HUES6 (cell line): ENCODE data around the gene PTPRD.

Source experiments
- H3K27ac ChIP-seq: 2 replicates; pipeline ENCODE4 v1.7.0; 2013; ENCODE audit warnings: low read depth, mild to moderate bottlenecking, low read length, inconsistent platforms
- H3K27me3 ChIP-seq: 2 replicates; pipeline ENCODE4 v1.6.1; 2013; ENCODE audit warnings: low read length; ENCODE audit not compliant: control insufficient read depth, insufficient read depth
- H3K36me3 ChIP-seq: 2 replicates; pipeline ENCODE4 v1.6.1; 2013; ENCODE audit warnings: low read length; ENCODE audit not compliant: control insufficient read depth, insufficient read depth
- H3K4me1 ChIP-seq: 2 replicates; pipeline ENCODE4 v1.6.1; 2013; ENCODE audit warnings: low read length; ENCODE audit not compliant: control insufficient read depth, insufficient read depth
- H3K4me3 ChIP-seq: 2 replicates; pipeline ENCODE4 v1.5.1; 2013; ENCODE audit warnings: low read depth, low read length
- H3K9ac ChIP-seq: one replicate; pipeline ENCODE4 v1.6.1; 2013; ENCODE audit warnings: mild to moderate bottlenecking, low read length
- H3K9me3 ChIP-seq: 2 replicates; pipeline ENCODE4 v1.6.1; 2013; ENCODE audit warnings: low read depth, low read length; ENCODE audit not compliant: control insufficient read depth, insufficient read depth

The PTPRD gene

DNA sequence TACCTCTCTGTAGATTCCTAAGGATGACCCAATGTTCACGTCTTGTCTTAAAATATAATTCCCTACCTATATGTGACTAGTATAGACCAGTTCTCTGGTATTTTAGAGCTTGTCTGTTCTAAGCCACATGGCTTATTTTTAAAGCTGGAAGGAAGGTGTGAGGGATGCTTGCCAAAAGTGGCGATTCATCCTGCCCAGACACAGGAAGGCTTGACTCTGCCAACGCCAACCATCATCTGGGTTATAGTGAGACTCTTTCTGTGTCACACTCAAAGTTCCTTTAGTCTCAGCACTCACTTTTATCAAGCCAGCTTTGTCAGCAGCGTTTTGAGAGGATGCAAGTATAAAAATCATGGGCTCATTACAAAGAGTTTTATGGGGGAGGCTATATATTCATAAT lies 500.0 kb downstream of the PTPRD start:
- Histone ChIP-seq H3K4me1 (no peaks in the 10 kb centered on the region), H3K27ac (no peak overlapping the region), H3K9ac (no peak overlapping the region), H3K4me3 (no peak overlapping the region), H3K36me3 (no peaks in the 10 kb centered on the region), H3K9me3 (no peaks in the 10 kb centered on the region), H3K27me3 (no peaks in the 10 kb centered on the region)

- Histone ChIP-seq H3K27me3 (no peaks in the 10 kb centered on the region), H3K27ac (no peak overlapping the region), H3K9ac (no peak overlapping the region), H3K4me1 (no peaks in the 10 kb centered on the region), H3K9me3 (no peaks in the 10 kb centered on the region), H3K4me3 (no peak overlapping the region), H3K36me3 (no peaks in the 10 kb centered on the region)
Observed at GRCh38 chr9:10112070-10112469, 500.7 kb downstream of the PTPRD start.

DNA sequence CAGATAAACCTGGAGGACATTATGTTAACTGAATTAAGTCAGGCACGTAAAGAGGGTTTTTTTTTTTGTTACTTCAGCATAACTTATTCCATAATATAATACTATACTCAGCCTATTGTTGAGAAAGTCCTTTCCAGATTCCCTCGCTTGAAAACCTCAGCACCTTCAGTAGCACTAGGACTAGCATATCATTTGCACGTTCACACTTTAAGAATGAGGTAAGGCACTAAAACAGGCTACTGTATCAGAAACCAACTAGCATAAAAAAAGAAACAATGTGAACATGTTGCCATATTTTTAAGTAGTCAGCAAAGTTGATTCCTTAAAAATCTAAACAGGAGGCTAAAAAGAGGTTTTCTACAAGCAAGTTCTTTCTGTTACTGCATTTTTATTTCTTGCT lies 504.0 kb downstream of the PTPRD start:
- Histone ChIP-seq H3K9me3 (no peaks in the 10 kb centered on the region), H3K9ac (no peak overlapping the region), H3K27me3 (no peaks in the 10 kb centered on the region), H3K4me1 (no peaks in the 10 kb centered on the region), H3K4me3 (no peak overlapping the region), H3K36me3 (no peaks in the 10 kb centered on the region), H3K27ac (no peak overlapping the region)

- no peaks in the 10 kb centered on the region for H3K9me3 ChIP-seq
- H3K4me3 ChIP-seq, result no peak overlapping the region
- H3K36me3 ChIP-seq, result no peaks in the 10 kb centered on the region
- H3K27me3 ChIP-seq, result no peaks in the 10 kb centered on the region
- H3K4me1 ChIP-seq, result no peaks in the 10 kb centered on the region
- no peak overlapping the region for H3K27ac ChIP-seq
- H3K9ac ChIP-seq, result no peak overlapping the region
Observed at GRCh38 chr9:10104774-10105173, 508.0 kb downstream of the PTPRD start.

DNA sequence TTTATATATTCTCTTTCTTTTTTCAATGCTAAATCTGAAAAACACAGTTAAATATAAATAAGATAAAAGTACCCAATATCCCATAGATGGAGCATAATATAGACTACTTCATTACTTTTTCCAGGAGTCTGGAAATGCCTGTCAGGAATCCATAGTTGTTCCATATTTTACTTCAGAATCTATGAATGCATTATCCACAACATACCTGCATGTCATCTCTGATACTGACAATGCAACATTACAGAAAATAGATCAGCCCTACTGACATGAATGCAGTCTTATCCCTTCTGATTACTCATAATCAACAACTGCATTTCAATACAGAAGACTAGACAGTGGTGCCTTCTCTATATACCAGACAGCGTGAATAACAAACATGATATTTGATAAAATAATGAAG lies 517.6 kb downstream of the PTPRD start:
- no peaks in the 10 kb centered on the region for H3K27me3 ChIP-seq
- H3K9me3 ChIP-seq, result no peaks in the 10 kb centered on the region
- H3K4me1 ChIP-seq, result no peaks in the 10 kb centered on the region
- no peak overlapping the region for H3K27ac ChIP-seq
- no peak overlapping the region for H3K4me3 ChIP-seq
- no peaks in the 10 kb centered on the region for H3K36me3 ChIP-seq
- H3K9ac ChIP-seq, result no peak overlapping the region

DNA sequence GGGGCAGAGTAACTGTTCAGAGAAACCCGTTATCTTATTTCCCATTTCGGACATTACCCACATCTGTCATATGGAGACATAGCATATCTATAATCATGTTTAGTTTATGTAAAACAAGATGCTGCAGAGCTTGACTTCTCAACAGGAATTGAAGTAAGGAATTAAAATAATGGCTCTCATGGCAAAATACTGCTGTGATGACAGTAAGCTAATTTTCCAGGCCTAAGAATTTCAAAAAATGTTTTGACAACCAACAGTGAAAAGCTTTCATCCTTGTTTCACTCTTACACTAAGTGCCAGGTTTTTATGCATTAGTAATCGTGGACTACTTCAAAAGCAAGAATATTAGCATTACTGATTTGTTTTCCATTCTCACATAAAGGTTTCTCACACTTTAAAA lies 518.2 kb downstream of the PTPRD start:
- Histone ChIP-seq H3K9me3 (no peaks in the 10 kb centered on the region), H3K4me3 (no peak overlapping the region), H3K4me1 (no peaks in the 10 kb centered on the region)

DNA sequence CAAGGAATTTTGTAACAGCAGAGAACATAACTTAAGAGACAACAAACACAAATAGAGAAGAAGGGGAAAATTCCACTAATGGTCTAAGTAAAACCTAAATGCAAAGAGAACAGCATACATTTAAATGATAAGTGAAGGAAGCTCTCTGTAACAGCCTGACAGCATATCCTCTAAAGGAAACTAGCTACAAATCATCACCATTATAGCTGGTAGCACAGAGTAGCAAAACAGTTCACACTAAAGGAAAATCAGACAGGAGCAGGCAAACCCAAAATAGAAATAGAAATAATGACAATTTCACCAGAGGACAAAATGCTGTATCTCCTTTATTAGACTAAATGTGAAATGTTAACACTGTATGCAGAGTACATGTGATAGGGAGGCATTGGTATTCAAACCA lies 532.8 kb downstream of the PTPRD start:
- Histone ChIP-seq H3K4me1 (peaks cover 17% of the 10 kb centered on the region), H3K4me3 (no peak overlapping the region), H3K36me3 (no peaks in the 10 kb centered on the region), H3K27me3 (no peaks in the 10 kb centered on the region), H3K27ac (no peak overlapping the region), H3K9ac (no peak overlapping the region), H3K9me3 (no peaks in the 10 kb centered on the region)

More for the DNA sequence above, 518.2 kb downstream of the PTPRD start:
- no peak overlapping the region for H3K27ac ChIP-seq
- H3K9ac ChIP-seq, result no peak overlapping the region
- no peaks in the 10 kb centered on the region for H3K27me3 ChIP-seq
- H3K36me3 ChIP-seq, result no peaks in the 10 kb centered on the region

DNA sequence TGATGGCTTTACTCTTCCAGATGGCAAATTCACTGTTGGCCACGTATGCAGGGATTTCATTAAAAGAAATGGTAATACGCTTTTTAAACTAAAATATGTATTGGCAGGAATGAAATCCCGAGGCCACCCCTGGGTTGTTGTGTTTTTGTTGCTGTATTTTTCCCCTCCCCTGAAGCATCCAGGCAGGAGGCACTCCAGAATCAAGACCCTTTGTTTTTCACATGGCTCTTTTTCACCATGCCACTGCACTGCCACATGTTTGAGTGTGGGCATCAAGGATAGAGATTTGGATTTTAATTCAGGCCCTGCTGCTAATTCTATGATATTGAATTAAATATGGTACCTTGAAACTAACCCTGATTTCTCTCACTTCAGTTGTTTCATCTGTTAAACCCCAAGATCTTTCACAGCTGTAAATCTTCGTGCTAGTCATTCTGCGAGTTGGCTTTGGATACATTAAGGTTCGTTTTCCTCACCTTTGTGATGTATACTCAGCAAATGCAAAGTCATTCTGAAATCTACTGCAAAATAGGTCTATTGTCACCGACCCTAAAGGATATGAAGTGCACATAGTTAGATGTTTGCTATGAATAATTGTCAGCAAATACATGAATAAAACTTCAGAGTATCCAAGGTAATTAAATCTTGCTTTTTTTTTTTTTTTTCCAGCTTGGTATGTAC lies 533.4 kb downstream of the PTPRD start:
- no peak overlapping the region for H3K9ac ChIP-seq
- no peak overlapping the region for H3K27ac ChIP-seq
- no peaks in the 10 kb centered on the region for H3K36me3 ChIP-seq
- H3K4me3 ChIP-seq, result no peak overlapping the region
- H3K4me1 ChIP-seq, result peaks cover 17% of the 10 kb centered on the region
- no peaks in the 10 kb centered on the region for H3K27me3 ChIP-seq
- no peaks in the 10 kb centered on the region for H3K9me3 ChIP-seq

DNA sequence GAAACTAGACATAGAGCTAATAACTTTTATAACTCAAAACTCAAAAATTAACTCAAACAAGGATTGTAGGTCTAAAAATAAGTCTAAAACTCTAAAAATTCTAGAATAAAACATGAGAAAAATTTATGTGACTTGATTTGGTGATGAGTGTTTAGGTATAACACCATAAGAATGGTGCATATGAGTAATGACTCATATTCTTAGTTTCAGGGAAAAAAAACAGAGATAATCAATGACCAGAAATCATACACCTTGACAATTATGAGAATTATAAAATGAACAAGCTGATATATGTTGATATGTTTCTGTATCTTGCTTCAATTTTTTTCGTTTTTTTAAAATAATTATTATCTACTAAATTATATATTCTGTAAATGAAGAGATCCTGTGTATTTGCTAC lies 541.2 kb downstream of the PTPRD start:
- H3K9ac ChIP-seq, result no peak overlapping the region
- no peaks in the 10 kb centered on the region for H3K27me3 ChIP-seq
- H3K4me1 ChIP-seq, result no peaks in the 10 kb centered on the region
- no peak overlapping the region for H3K4me3 ChIP-seq
- no peaks in the 10 kb centered on the region for H3K36me3 ChIP-seq
- no peak overlapping the region for H3K27ac ChIP-seq
- H3K9me3 ChIP-seq, result 0 out of 2 replicates have a peak, but pooled peaks cover 4% of the 10 kb centered on the region

GRCh38 chr9:10062629-10063395 lies 550.0 kb downstream of the PTPRD start:
- H3K4me1 ChIP-seq, result no peaks in the 10 kb centered on the region; the same call in 1 of the 2 replicates
- H3K27ac ChIP-seq, result no peak overlapping the region
- no peaks in the 10 kb centered on the region for H3K9me3 ChIP-seq
- H3K36me3 ChIP-seq, result no peaks in the 10 kb centered on the region
- H3K9ac ChIP-seq, result no peak overlapping the region
- no peak overlapping the region for H3K4me3 ChIP-seq
- H3K27me3 ChIP-seq, result no peaks in the 10 kb centered on the region

DNA sequence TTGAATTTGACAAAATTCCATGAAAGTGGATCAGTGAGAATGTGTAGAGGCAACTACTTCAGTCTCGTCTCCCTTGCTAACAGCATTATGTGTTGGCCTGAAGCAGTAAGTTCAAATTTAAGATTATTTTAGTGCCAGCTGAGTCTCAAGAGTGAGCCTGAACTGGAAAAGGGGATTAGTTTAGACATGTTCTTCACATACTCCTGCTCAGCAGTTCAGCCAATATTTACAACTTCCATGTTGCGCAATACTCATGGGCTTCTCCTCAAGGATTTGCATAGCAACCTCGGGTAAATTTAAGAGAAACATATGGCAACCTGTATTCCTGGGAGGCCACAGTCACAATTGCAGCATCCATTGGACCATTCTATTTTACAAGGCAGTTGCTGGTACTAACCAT lies 553.8 kb downstream of the PTPRD start:
- H3K27me3 ChIP-seq, result peaks cover 7% of the 10 kb centered on the region; the same call in 1 of the 2 replicates
- no peak overlapping the region for H3K27ac ChIP-seq
- no peak overlapping the region for H3K9ac ChIP-seq
- H3K36me3 ChIP-seq, result no peaks in the 10 kb centered on the region
- no peaks in the 10 kb centered on the region; the same call in 1 of the 2 replicates for H3K4me1 ChIP-seq
- no peak overlapping the region for H3K4me3 ChIP-seq
- H3K9me3 ChIP-seq, result no peaks in the 10 kb centered on the region
